ENCODE data around the gene MYADML2. TPM values are rescaled to one million over a fixed set of nuclear protein-coding genes. Genes with fewer than 3 reads are reported as not detected.
"Not testable (repeated sequence)": the region's sequence is repeated elsewhere in the genome, so short reads cannot be mapped to it uniquely, and the experiment has no call there.

MYADML2 gene
- polyA plus RNA-seq, 1 donor, result 0.07 TPM

DNA sequence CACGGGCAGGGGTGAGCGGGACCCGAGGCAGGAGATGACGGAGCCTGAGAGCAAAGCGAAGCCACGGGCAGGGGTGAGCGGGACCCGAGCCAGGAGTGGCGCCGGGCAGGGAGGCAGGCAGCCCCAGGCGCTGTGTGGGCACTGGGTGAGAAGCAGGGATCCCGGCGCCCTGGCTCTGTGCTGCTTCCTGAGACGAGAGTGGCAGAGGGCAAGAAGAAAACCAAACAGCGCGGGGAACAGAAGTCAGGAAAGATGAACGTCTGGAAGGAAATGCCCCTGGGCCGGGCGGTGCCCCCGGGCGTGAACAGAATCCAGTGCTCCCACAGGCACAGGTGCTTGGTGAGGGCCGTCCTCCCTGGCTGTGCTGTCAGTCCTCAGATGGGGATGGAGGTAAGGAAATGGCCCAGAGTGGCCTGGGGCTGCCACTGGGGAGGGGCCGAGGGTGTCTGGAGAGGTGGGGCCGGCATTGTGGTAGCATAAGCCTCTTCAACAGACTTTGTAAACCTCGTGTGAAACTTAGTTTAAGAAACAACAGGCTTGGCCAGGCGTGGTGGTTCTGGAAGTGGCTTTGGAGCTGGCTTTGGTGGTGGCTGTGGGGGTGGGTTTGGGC, 40.2 kb upstream of the MYADML2 start:
- WGBS (ENCODE audit: insufficient coverage, low lambda C conversion rate), result no CpG with 5 or more reads among the region's 26 CpGs
- no peak overlapping the region for H3K27ac ChIP-seq (ENCODE audit: low read length)
- H3K9me3 ChIP-seq (ENCODE audit: control insufficient read depth, low read depth, low read length), result peaks cover 7% of the 10 kb centered on the region
- DNase-seq, result no peak
- H3K4me1 ChIP-seq (ENCODE audit: control insufficient read depth, insufficient read depth, low read length), result peaks cover 12% of the 10 kb centered on the region
- no peaks in the 10 kb centered on the region for H3K27me3 ChIP-seq (ENCODE audit: control insufficient read depth, insufficient read depth, low read length)
- peaks cover 40% of the 10 kb centered on the region for H3K36me3 ChIP-seq (ENCODE audit: control insufficient read depth, insufficient read depth, low read length)
- H3K4me3 ChIP-seq (ENCODE audit: low read length), result no peak overlapping the region

DNA sequence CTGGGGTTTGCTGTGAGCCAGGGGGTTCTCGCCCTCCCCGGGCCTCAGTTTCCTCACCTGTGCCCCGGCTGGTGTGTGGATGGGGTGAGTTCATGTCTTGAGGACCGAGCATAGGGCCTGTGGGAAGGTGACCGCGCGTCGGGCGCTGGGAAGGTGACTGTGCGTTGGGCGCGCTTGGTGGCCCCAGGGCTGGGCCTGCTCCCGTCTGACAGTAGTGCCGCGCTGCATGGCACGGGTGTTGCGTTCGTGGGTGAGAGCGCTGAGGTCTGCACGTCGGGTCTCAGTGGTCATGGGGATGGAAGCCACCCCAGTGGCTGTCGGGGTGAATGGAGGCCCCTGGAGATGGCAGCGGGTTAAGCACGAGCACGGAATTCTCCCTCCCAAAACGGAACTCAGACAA, 39.6 kb upstream of the MYADML2 start:
- DNase-seq, result no peak
- Histone ChIP-seq H3K9me3 (ENCODE audit: control insufficient read depth, low read depth, low read length) (peaks cover 7% of the 10 kb centered on the region), H3K36me3 (ENCODE audit: control insufficient read depth, insufficient read depth, low read length) (peaks cover 41% of the 10 kb centered on the region), H3K4me1 (ENCODE audit: control insufficient read depth, insufficient read depth, low read length) (peaks cover 5% of the 10 kb centered on the region), H3K4me3 (ENCODE audit: low read length) (no peak overlapping the region), H3K27me3 (ENCODE audit: control insufficient read depth, insufficient read depth, low read length) (no peaks in the 10 kb centered on the region), H3K27ac (ENCODE audit: low read length) (no peak overlapping the region)
- WGBS (ENCODE audit: insufficient coverage, low lambda C conversion rate), result no CpG with 5 or more reads among the region's 26 CpGs

DNA sequence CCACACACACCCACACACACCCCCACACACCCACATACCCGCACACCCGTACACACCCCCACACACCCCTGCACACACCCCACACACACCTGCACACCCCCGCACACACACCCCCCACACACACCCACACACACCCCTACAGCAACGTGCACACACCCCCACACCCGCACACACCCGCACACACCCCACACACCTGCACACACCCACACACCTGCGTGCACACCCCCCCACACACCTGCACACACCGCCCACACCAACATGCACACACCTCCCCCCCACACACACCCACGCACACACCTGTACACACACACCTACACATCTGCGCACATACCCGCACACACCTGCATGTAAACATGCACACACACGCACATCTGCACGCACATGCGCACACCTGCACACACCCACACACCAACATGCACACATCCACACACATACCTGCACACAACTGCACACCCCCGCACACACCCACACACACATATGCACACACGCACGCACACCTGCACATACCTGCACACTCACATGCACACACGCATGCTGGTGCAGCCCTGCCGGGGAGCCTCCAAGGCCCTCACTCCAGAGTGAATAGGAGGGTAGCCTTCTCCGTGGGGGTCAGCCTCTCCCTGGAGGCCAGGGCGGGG, 37.9 kb upstream of the MYADML2 start:
- no CpG with 5 or more reads among the region's 21 CpGs for WGBS (ENCODE audit: insufficient coverage, low lambda C conversion rate)

DNA sequence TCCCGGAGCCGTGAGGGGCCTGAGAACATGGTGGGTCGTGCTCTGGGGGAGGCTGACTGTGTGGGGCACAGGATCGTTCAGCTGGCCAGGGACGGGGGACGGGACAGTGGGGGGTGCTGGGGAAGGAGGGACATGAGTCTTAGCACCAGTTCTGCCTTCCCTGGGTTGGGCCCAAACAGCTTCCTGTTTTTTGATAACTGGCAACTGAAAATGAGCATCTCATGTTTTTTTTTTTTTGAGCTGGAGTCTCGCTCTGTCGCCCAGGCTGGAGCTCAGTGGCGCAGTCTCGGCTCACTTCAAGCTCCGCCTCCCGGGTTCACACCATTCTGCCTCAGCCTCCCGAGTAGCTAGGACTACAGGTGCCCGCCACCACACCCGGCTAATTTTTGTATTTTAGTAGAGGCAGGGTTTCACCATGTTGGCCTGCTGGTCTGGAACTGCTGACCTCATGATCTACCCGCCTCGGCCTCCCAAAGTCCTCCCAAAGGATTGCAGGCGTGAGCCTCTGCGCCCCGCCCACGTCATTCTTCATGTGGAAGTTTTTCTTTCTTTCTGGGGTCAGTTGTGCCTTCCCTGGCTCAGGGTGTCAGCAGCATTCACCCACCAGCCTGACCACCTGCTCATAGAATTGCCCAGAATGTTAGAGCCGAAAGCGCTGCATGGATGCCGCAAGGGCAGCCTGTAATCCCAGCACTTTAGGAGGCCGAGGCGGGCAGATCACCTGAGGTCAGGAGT, 36.8 kb upstream of the MYADML2 start:
- H3K4me1 ChIP-seq (ENCODE audit: control insufficient read depth, insufficient read depth, low read length), result peaks cover 8% of the 10 kb centered on the region
- no CpG with 5 or more reads among the region's 26 CpGs for WGBS (ENCODE audit: insufficient coverage, low lambda C conversion rate)
- H3K9me3 ChIP-seq (ENCODE audit: control insufficient read depth, low read depth, low read length), result no peaks in the 10 kb centered on the region
- DNase-seq, result no peak
- H3K4me3 ChIP-seq (ENCODE audit: low read length), result no peak overlapping the region
- peaks cover 46% of the 10 kb centered on the region for H3K36me3 ChIP-seq (ENCODE audit: control insufficient read depth, insufficient read depth, low read length)
- no peaks in the 10 kb centered on the region for H3K27me3 ChIP-seq (ENCODE audit: control insufficient read depth, insufficient read depth, low read length)
- H3K27ac ChIP-seq (ENCODE audit: low read length), result no peak overlapping the region

More for the DNA sequence above, 37.9 kb upstream of the MYADML2 start:
- H3K27me3 ChIP-seq (ENCODE audit: control insufficient read depth, insufficient read depth, low read length), result no peaks in the 10 kb centered on the region
- no peak overlapping the region for H3K4me3 ChIP-seq (ENCODE audit: low read length)
- no peak for DNase-seq
- H3K27ac ChIP-seq (ENCODE audit: low read length), result no peak overlapping the region
- peaks cover 48% of the 10 kb centered on the region for H3K36me3 ChIP-seq (ENCODE audit: control insufficient read depth, insufficient read depth, low read length)
- H3K4me1 ChIP-seq (ENCODE audit: control insufficient read depth, insufficient read depth, low read length), result no peaks in the 10 kb centered on the region
- no peaks in the 10 kb centered on the region for H3K9me3 ChIP-seq (ENCODE audit: control insufficient read depth, low read depth, low read length)

DNA sequence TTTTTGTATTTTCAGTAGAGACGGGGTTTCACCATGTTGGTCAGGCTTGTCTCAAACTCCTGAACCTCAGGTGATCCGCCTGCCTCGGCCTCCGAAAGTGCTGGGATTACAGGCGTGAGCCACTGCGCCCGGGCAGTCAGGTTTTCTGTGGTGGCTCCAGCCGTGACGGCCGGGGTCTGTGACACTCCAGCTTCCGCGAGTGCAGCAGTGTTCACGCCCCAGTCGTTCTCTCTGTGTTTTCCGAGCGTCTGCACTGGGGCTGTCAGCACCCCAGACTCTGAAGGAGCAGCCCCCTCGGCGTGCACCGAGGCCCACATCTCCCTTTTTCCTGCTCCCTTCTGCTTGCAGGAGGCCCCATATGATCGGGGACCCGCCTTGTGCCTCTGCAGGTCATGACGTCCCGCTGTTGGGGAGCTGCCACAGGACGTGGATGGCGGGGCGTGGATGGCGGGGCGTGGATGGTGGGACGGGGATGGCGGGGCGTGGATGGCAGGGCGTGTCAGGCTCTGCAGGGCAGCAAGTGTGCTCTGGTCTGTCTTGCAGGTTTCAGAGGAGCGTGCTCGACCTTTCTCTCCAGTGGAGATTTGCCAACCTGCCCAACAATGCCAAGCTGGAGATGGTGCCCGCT, 36.1 kb upstream of the MYADML2 start:
- Histone ChIP-seq H3K4me1 (ENCODE audit: control insufficient read depth, insufficient read depth, low read length) (peaks cover 13% of the 10 kb centered on the region), H3K27me3 (ENCODE audit: control insufficient read depth, insufficient read depth, low read length) (no peaks in the 10 kb centered on the region), H3K9me3 (ENCODE audit: control insufficient read depth, low read depth, low read length) (peaks cover 2% of the 10 kb centered on the region), H3K27ac (ENCODE audit: low read length) (no peak overlapping the region), H3K36me3 (ENCODE audit: control insufficient read depth, insufficient read depth, low read length) (peaks cover 46% of the 10 kb centered on the region), H3K4me3 (ENCODE audit: low read length) (no peak overlapping the region)
- WGBS (ENCODE audit: insufficient coverage, low lambda C conversion rate), result no CpG with 5 or more reads among the region's 35 CpGs
- DNase-seq, result no peak

DNA sequence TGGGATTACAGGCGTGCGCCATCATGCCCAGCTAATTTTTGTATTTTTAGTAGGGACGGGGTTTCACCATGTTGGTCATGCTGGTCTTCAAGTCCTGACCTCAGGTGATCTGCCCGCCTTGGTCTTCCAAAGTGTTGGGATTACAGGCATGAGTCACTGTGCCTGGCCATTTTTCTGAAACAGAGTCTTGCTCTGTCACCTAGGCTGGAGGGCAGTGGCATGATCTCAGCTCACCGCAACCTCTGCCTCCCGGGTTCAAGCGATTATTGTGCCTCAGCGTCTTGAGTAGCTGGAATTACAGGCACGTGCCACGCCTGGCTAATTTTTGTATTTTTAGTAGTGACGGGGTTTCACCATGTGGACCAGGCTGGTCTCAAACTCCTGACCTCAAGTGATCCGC, 34.5 kb upstream of the MYADML2 start:
- not testable (repeated sequence) for DNase-seq; H3K4me3 ChIP-seq (ENCODE audit: low read length); H3K9me3 ChIP-seq (ENCODE audit: control insufficient read depth, low read depth, low read length); H3K27me3 ChIP-seq (ENCODE audit: control insufficient read depth, insufficient read depth, low read length); H3K27ac ChIP-seq (ENCODE audit: low read length)
- peaks cover 40% of the 10 kb centered on the region for H3K36me3 ChIP-seq (ENCODE audit: control insufficient read depth, insufficient read depth, low read length)
- H3K4me1 ChIP-seq (ENCODE audit: control insufficient read depth, insufficient read depth, low read length), result peaks cover 19% of the 10 kb centered on the region
- WGBS (ENCODE audit: insufficient coverage, low lambda C conversion rate), result no CpG with 5 or more reads among the region's 12 CpGs

DNA sequence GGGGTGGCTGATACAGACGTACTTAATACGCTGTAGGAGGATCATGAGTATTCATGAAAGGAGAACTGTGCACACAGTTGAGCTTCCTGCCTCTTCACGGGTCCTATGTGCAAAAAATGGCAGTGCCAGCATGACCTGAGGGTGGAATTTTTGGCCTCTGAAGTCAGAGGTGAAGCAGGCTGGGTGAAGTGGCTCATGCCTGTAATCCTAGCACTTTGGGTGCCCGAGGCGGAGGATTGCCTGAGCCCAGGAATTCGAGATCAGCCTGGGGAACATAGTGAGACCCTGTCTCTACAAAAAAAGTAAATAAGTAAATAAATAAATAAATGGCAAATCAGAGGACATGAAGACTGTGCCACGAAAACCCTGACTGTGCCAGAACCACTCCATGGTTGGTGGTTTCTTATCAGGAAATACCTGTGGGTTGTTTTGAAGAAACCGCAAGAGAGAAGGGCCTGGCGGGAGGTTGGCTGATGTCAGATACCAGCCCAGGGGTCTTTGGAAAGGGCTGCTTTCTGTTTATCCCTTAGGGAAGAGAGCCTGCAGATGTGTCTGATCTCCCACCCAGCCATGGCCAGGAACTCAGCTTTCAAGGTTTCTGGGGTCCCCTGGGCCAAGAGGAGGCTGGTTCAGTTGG, 33.8 kb upstream of the MYADML2 start:
- no peak overlapping the region for H3K27ac ChIP-seq (ENCODE audit: low read length)
- H3K9me3 ChIP-seq (ENCODE audit: control insufficient read depth, low read depth, low read length), result peaks cover 2% of the 10 kb centered on the region
- H3K4me3 ChIP-seq (ENCODE audit: low read length), result no peak overlapping the region
- 100% methylated on average over 2 of the region's 9 CpGs for WGBS (ENCODE audit: insufficient coverage, low lambda C conversion rate)
- peaks cover 20% of the 10 kb centered on the region for H3K4me1 ChIP-seq (ENCODE audit: control insufficient read depth, insufficient read depth, low read length)
- no peaks in the 10 kb centered on the region for H3K27me3 ChIP-seq (ENCODE audit: control insufficient read depth, insufficient read depth, low read length)
- DNase-seq, result no peak
- H3K36me3 ChIP-seq (ENCODE audit: control insufficient read depth, insufficient read depth, low read length), result peaks cover 33% of the 10 kb centered on the region

DNA sequence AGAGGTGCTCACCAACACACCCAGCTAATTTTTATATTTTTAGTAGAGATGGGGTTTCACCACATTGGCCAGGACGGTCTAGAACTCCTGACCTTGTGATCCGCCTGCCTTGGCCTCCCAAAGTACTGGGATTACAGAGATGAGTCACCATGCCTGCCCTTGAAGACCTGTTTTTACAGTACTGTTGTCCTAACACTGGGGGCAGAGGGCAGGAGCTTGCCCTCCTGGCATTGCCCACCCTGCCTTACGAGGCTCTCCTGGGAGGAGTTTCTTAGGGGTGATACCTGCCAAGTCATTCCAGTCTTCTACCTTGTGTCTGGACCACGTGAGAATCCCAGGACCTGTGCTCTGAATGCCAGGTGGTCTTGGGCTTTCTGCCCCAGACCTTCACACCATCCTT, 33.1 kb upstream of the MYADML2 start:
- no CpG with 5 or more reads among the region's 4 CpGs for WGBS (ENCODE audit: insufficient coverage, low lambda C conversion rate)
- H3K36me3 ChIP-seq (ENCODE audit: control insufficient read depth, insufficient read depth, low read length), result peaks cover 26% of the 10 kb centered on the region
- no peak for DNase-seq

DNA sequence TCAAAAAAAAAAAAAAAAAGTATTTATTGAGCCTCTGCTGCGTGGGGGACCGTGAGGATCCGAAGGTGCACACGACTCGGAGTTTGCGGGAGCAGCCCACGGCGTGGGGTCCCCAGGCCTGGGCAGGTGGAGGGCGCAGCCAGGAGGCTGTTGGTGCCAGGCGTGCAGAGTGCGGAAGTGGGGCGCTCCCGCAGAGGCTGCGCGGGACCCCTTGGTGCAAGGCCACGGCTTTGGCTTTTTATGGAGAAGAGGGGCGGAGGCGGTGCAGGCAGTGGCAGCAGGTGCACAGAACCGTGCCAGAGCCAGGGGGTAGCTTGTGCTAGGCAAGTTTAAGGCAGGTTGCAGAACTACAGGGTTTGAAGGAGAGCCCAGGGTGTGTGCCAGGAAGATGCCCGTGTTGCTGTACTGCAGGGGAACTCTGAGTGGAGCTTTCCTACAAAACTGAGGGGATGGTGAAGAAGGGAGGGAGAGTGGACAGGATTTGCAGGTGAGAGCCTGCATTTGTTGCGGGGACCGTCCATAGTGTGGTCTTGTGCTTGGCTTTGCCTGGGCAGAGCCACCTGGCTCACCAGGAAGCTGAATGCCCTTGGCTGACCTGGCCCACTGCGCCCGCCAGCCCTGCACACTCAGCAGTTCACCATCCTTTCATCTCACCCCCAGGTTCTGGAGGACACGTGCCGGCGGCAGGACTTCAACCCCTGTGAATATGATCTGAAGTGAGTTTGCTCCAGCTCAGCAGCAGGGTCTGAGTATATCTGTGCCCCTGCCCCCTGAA, 31.7 kb upstream of the MYADML2 start:
- Histone ChIP-seq H3K4me1 (ENCODE audit: control insufficient read depth, insufficient read depth, low read length) (peaks cover 20% of the 10 kb centered on the region), H3K27me3 (ENCODE audit: control insufficient read depth, insufficient read depth, low read length) (no peaks in the 10 kb centered on the region), H3K27ac (ENCODE audit: low read length) (no peak overlapping the region), H3K4me3 (ENCODE audit: low read length) (peak overlapping the region; percentile 93), H3K36me3 (ENCODE audit: control insufficient read depth, insufficient read depth, low read length) (peaks cover 14% of the 10 kb centered on the region), H3K9me3 (ENCODE audit: control insufficient read depth, low read depth, low read length) (peaks cover 3% of the 10 kb centered on the region)
- peak; percentile 73 to 84 for DNase-seq
- no CpG with 5 or more reads among the region's 27 CpGs for WGBS (ENCODE audit: insufficient coverage, low lambda C conversion rate)

More for the DNA sequence above, 33.1 kb upstream of the MYADML2 start:
- Histone ChIP-seq H3K4me3 (ENCODE audit: low read length) (no peak overlapping the region), H3K4me1 (ENCODE audit: control insufficient read depth, insufficient read depth, low read length) (peaks cover 20% of the 10 kb centered on the region), H3K27me3 (ENCODE audit: control insufficient read depth, insufficient read depth, low read length) (no peaks in the 10 kb centered on the region), H3K27ac (ENCODE audit: low read length) (no peak overlapping the region), H3K9me3 (ENCODE audit: control insufficient read depth, low read depth, low read length) (peaks cover 2% of the 10 kb centered on the region)

Measured in large intestine (tissue), 3 donors.